Amniotic epithelial cell (primary cell): ENCODE measurements around the gene RUFY4.

Experiments used
- DNase-seq: peaks from one replicate; pipeline ENCODE4 v3.0.0-alpha.2; 2010; ENCODE audit warnings: low read depth

The RUFY4 gene

DNA sequence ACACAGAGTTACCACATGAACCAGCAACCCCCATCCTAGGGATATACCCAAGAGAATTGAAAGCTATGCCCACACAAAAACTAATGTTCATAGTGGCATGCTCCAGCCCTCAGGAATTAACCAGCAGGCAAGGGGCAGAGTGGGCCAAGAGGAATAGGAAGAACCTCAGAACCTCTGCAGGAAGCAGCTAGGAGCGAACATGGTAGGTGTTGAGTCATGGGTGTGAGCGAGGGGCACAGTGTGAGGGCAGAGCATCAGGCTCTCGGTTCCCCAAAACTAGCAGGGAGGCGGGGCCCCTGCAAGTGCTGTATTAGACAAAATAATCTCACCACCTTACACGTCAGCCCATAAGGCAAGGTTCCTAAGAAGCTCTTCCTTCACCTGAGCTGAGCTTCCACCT is 5.6 kb upstream of the RUFY4 start:
- DNase-seq, result no peak

DNA sequence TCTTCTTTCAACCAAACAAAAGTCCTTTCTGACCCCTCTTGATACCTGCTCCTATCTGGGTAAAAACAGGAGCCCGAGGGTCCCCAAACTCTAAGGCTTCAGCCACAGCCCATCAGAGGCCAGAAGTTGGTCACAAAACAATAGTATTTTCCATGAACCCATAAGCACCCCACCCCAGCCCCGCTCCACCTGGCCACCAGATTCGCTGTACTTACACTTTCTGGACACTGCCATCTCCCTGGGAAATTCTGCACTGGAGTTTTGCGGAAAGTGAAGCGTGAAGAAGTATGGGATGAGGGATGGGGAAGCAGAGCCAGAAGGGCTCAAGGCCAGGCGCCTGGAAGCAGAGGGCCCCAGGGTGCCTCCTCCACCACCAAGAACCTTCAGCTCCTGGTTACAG is 5.2 kb upstream of the RUFY4 start:
- DNase-seq, result no peak

DNA sequence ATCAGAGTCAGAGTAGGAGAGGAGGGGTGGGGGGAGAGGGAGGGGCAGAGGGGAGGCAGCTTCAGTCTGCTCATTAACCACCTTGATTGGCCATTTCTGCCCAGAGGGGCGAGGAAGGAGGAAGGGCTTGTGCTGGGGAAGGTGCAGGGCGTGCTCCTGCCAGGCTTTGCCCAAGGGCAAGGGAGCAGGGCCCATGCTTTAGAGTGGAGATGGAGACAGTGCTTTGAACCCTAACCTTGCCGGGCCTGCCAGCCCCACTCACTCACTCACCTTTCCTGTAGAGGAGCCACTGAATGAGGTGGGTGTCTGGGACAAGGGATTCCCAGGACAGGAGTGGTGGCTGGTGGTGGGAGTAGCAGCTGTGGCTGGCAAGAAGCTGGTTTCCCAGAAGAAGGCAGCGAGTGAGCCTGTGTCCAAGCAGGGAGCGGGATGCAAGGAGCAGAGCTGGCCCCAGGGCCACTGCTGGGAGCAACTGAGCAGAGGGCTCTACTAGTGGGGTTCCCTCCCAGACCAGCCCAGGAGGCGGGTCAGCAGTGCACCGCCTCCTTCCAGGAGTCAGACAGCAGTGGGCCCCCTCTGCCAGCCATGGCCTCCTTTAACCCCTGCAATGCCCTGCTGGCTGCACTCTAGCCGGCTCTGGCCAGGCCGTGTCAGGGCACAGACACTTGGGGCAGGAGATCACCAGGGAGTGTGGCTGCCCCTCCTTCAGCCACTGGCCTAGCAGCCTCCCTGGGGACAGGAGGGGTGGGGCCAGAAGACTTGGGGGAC is 3.6 kb upstream of the RUFY4 start:
- no peak for DNase-seq

DNA sequence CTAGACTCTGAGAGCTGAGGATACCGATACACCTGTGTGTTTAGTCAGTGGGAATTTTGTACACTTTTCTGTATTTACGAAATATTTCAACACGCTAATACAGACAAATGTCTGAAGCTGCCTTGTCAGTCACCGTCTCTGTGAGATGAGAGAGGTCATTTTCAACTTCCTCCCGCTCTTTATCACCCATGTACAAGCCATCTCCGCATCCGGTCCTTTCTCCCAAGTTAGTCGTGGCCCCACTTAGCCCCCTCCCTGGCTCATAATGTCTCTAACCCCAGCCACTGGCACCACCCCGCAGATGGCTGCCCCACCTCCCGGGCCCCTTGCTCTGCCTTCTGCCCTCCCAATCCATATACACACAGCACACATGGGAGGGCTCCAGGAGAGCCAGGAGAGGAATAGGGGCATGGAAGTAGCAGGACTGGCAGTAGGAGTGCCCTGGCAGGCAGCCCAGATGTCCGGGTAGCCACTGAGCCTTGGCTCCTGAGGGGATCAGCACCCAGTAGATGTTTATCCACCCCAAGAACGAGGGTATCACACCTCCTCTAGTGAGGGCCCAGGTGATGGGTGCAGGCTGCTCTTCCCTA is 2.0 kb upstream of the RUFY4 start:
- no peak for DNase-seq

DNA sequence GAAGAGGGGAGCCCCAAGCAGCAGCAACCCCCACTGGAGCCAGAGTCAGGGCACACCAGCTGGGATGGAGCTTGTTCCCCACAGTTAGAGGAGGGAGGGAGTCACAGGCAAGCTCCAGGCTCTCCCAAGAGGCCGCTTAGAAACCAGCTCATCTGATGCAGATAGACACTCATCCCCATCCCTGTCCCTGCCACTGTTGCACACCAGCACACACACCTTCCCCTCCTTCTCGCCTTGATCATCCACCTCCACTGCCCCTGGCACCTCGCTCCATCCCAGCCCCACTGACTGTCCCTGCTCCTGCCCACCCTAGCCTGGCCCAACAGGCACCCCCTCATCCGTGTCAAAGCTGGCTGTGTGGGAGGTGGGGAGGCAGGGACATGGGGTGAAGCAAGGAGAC is 1.5 kb upstream of the RUFY4 start:
- no peak for DNase-seq

DNA sequence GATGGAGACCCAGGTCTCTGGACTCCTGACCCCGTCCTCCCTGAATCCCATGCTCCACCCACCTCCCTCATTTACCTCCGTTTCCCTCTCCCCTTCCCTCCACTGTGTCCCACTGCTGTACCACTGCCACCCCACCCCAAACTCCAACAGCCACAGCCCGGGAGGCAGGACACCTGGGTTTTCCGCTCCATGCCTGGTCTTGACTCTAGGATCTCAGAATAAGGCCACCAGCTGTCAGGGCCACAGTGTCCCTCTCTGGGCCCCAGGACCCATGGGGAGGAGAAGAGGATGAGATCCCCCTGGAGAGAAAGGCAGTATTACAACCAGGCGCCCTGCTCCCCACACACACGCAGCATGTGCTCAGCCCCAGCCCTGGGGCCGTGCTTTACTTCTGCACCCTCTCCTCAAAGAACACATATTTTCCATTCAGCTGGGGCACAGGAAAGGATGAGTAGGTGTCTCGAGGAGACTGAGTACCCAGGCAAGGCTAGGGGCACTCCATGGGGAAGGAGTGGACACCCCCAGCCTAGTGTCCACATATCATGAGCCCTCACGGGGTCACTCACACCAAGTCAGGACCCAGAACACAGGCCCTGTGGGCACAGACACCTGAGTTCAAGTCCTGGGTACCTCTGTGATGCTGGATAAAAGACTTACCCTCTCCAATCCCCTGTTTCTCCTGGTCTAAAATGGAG is 700 bp downstream of the RUFY4 start:
- DNase-seq, result no peak

DNA sequence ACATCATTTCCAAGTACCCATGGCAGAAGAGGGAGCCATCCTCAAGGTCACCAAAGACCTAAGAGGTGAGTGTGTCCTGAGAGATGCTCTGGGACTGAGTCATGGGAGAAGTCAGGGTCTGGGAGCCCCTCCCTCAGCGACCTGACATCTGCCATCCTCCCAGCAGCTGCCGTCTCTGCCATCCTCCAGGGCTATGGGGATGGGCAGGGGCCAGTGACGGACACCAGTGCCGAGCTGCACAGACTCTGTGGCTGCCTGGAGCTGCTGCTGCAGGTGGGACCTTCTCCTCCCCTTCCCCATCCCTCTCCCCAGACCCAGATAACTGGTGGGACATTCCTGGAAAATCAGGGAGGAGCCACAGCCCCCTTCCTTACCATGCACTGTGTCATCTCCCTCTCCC is 1.5 kb downstream of the RUFY4 start:
- no peak for DNase-seq

DNA sequence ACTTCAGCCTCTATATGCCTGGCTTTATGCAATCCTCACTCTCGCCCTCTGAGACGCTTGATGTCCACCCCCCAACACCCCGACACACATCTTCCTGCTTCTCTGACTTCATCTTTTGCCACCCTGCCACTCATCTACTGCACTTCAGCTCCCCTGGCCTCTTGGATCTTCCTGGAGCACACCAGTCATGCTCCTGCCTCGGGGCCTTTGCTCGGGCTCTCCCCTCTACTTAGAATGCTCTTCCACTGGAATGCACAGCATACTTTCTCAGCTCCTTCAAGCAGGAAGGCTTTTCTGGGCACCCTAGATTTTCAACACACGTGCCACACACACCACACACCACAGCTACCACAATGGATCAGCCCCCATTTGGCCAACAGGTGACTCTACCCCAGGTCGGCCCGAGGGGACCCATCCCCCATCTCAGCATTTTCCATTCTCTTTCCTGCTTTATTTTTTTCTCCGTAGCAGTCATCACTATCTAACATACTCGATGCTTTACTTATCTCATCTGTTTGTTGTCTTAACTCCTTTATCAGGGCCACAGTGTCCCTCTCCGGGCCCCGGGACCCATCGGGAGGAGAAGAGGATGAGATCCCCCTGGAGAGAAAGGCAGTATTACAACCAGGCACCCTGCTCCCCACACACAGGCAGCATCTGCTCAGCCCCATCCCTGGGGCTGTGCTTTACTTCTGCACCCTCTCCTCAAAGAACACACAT is 2.3 kb downstream of the RUFY4 start:
- DNase-seq, result no peak

DNA sequence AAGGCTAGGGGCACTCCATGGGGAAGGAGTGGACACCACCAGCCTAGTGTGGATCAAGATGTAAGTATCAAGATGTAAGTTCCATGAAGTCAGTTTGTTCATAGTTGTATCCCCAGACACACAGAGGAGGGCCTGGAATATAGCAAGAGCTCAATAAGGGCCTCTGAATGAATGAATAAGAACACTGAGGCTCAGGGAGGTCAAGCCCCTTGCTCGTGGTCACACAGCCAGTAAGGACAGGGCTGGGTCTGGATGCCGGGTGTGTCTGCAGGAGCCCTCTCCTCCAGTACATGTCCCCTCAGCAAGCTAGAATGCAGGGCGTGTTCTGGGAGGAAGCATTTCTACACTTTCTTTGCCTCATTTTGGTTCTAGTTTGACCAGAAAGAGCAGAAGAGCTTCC is 2.9 kb downstream of the RUFY4 start:
- no peak for DNase-seq

DNA sequence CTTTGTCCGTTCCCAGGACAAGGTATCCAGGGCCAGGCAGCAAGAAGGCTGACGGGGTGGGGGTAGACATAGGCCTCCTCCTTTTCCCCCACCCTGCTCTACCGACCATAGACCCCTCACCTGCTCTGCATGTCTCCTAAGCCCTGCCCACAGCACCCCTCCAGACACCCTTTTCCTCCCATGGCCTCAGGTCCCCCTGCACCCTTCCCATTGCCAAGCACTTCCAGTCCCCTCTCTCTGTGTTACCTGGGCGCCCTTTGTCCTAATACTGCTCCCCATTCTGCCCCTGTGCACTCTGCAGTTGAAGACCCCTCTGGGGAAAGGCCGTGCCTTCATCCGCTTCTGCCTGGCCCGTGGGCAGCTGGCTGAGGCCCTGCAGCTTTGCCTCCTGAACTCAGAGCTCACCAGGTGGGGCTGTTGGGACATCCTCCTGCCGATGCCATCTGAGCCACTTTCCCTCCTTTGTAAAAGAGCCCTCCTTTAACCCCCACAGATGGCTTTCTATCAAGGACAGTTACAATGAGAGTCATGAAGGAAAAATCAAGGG is 3.5 kb downstream of the RUFY4 start:
- no peak for DNase-seq

DNA sequence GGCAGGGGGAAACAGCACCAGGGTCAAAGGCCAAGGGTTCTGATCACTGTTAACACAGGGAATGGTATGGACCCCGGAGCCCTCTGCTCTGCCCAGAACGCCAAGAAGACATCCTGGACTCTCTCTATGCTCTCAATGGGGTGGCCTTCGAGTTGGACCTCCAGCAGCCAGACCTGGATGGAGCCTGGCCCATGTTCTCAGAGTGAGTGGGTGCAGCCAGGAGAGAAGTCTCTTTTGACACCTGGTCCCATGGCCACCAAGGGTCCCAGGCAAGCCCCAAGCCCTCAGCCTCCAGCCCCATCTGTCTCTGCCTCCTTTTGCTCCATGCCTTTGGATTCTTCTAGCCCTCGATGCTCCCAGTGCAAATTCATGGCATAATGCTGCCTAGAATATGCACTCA is 4.1 kb downstream of the RUFY4 start:
- no peak for DNase-seq

DNA sequence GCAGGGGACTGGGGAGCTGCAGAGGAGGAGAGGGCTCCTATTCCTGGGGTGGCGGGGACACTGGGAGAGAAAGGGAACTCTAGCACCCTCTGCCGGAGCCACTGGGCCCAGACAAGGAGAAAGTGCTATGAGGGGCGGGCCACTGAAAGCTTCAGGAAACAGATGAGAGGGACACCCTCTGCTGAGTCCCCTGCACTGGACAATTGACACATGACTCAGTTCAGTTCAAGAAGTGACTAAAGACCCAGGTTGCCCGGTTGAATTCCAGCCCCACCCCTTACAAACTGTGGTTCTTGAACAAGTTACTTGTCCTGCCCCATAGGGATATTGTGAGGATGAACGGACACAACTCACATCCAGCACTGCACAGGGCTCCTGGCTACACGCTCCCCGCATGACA is 5.0 kb downstream of the RUFY4 start:
- DNase-seq, result no peak

DNA sequence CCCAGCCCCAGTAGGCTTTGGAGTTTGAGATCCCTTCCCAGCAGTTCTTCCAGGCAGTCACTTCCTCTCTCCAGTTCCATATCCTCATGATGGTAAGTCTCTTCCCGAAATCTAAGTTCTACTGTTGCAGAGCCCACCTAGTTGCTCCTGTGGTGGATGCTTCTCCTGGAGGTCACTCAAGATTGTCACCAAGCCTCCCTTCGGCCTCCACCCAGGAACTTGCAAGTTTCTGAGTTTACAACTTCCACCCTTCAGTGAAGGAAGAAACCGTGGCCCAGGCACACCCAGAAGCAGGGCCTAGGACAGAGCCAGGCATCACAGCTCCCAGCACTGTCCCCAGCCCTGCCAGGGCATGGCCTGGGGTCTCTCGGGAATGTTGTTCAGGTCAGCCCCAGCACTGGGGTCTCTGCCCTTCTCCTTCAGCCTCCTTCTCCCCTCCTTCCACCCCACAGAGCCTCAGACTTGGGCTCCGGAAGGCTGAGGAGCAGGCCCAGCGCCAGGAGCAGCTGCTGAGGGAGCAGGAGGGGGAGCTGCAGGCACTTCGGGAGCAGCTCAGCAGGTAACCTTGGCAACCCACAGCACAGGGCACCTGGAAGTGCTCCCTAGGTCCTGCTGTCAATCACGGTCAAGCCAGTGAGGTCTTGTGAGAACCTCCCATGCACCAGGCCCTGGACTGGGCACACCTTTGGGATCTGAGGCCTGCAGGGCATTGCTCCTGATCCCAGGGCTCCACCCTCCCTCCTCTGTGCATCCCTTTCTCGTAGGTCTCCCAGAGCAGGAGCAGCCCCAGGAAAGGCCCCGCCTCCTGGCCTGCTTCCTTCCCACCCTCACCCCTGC is 7.1 kb downstream of the RUFY4 start:
- DNase-seq, result no peak

DNA sequence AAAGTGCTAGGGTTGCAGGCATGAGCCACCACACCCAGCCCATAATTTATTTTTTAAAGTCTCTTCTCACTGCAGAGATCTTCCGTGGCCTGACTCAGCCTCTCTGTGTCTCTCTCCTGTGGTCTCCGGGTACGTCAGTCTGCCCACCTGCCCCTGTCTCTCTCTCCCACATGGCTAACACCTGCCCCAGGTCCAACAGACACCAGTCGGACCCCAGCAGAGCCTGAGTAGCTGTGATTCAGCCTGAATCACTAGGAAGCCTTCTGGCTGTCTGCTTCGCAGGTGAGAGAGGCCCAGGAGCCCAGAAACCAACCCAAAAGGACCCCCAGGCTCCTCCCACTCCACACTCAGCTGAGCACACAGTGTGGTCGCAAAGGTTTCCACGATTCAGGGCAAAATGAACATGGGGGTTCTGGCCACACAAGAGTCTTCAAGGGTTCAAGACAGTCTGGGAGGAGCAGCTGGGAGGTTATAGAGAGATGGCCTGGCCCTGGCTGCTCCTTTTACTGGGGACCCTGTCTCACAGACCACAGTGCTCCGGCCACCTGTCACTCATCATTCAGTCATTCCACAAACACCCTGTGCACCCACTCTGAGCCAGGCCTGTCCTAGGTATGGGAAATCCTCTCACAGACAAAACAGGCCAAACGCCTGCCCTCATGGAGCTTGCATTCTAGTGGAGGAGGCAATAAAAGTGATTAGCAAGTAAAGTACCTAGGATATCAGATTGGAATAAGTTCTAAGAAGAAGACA is 8.6 kb downstream of the RUFY4 start:
- no peak for DNase-seq

DNA sequence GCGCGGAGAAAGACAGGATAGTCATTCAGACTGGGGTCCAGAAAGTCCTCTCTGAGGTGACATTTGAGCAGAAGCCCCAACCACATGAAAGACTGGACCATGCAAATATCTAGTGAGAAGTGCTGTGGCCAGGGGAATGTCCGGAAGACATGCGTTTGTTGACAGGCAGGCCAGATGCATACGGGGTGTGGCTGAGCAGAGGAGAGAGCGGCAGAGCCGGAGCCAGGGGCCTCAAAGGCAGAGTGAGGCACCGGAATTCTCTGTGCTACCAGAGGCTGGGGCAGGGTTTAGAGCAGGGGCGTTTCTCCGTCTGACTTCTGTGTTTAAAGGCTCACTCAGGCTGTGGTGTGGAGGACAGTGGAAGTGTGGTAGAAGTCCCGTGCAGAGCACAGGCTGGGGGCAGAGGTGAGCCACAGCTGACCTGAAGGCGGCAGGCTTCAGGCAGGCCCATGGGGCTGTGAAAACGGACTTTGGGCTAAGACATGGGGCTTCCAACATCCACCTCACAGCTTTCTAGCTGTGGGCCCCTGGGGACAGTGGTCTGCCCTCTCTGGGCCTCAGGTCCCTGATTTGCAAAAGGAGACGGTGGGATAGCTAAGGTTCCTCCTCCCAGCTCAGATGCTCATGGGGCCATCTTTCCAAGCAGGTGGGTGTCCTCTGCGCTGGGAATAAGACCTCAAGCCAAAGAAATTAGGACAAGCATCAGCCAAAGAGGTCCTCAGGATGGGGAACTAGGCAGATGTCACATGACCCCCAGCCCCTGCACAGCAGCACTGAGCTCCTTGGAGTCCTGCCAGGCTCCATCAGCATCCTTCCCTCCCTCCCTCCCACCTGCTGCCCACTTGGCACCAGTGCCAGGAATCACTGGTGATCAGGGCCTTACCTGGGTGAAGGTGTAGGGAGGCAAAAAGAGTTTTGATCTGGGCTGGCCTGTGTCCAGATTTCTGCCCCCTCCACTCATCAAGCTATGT is 11.2 kb downstream of the RUFY4 start:
- DNase-seq, result no peak

DNA sequence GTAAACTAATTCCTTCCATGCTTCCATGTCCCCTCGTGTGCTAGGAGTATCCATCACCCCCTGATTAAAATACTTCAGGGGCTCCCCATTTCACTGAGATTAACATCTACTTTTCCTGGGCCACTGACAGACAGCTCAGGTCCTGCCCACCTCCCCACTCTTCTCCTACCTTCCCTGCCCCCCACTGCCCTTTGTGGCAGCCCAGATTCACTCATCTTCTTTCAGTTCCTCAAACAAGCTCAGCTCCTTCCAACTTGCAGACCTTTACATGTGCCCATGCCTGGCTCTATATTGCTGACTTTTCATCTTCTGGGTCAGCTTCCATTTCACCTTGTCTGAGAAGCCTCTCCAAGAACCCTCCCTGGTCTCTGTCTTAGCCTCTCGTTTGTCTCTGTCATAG is 12.0 kb downstream of the RUFY4 start:
- no peak for DNase-seq

DNA sequence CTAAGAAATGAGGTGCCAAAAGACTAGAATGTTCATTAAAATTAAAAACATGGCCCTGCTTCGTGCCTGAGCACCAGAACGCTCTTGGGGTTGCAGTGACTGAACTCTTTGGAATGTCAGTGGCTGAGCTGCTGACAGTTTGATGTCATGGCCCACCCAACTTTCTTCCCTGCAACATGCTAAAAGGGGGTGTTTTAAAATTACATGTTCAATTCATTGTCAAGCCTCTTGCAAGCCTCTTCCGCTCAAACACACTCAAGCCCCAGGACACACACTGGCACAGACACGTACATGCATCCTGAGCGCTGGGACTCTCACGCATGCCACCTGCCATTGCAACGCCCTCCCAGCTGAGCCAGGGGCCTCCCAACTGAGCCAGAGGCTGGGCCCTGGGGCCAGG is 12.6 kb downstream of the RUFY4 start:
- peak; percentile 68 for DNase-seq

DNA sequence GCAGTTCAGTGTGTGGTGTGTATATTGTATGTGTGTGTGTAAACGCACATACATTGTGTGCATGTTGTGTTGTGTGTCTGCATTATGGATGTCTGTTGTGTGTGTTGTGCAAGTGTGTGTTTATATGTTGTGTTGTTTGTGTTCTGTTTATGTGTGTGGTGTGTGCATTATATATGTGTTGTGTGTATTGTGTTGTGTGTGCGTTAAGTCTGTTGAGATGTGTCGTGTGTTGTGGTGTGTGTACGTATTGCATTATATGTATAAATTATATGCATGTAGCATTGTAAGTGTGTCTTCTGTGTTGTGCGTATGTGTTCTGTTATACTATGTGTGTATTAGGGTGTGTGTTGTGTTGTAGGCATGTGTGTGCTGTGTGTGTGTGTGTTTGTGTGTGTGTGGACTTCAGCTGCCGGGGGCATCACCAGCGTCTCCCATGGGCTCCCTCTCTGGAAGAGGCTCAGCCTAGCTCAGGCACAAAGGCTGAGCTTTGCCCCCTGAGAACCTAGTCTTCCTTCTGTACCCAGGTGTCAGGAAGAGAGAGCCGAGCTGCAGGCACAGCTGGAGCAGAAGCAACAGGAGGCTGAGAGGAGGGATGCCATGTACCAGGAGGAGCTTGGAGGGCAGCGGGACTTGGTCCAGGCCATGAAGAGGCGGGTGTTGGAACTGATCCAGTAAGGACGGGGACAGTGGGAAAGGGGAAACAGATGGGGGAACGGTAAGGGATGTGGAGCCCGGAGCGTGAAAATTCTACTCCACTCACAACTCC is 13.7 kb downstream of the RUFY4 start:
- no peak for DNase-seq

DNA sequence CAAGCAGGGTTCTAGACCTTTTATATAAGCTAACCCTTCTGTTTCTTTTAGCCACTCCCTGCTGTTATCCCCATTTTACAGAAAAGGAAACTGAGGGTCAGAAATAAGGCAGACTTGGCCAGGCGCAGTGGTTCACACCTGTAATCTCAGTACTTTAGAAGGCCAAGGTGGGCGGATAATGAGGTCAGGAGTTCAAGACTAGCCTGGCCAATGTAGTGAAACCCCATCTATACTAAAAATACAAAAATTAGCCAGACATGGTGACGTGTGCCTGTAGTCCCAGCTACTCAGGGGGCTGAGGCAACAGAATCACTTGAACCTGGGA is 14.3 kb downstream of the RUFY4 start:
- DNase-seq, result no peak
